Middle frontal gyrus (tissue), 1 donor: ENCODE results near the gene STIP1.

Experiments
- DNase-seq: peaks from one replicate; pipeline ENCODE4 v3.0.0-alpha.2; 2015; ENCODE audit warnings: low spot score; ENCODE audit errors: extremely low spot score

STIP1 gene

GRCh38 chr11:64185693-64186491 lies at the start of gene STIP1:
Gene STIP1, plus strand, starts transcription at chr11:64186171. Its CDS starts 91 bp downstream, at chr11:64186262.
- DNase-seq = peak; percentile 100

DNA sequence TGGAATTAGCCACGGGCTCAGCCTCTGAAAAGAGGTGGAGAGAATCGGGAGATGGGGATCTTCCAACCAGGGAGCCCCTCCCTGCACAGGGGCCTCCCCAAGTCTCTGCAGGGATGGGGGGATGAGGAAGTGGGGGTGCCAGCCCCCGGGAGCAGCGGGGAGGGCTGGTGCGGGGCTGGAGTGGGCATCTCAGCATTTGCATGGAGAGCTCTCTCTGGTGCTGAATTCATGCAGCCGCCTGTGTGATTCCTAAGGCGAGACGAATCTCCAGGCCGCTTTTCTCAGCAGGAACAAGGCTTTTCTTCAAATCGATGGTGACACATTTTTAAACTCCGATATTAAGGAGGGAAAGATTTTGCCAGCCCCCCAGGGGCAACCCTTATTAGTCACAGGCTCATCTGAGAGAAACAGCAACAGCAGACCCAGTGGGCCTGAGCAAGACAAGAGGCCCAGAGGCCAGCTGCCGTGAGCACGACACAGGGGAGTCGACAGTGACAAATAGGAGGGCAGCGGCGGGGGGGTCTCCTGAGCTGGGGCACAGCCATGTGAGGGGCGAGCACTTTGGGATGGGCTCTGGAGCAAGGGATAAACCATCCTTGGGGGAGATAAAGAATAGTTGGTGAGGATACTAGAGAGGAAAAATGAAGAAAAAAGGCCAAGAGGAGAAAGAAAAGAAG lies 49.1 kb upstream of the STIP1 start:
- no peak for DNase-seq

GRCh38 chr11:64138398-64138797 lies 47.6 kb upstream of the STIP1 start:
- DNase-seq = no peak

DNA sequence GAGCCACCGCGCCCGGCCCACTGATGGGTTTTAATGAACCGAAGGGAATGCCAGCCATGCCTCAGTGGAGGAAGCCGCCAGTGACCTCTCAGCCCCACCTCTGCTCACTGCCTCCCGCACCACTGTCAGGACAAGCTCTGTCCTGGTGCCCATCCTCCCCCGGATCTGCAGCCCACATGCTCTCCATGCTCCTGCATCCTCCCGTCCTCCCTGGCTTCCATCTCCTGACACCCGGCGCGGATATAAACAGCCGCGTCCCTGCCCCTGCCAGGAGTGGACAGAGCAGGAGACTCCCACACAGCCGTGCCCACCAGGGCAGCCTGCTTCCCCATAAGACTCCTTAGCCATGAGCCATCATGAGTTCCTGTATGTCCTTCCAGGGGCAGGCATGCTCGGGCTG lies 46.9 kb upstream of the STIP1 start:
- no peak for DNase-seq

GRCh38 chr11:64140082-64140481 lies 45.9 kb upstream of the STIP1 start:
- DNase-seq = no peak

DNA sequence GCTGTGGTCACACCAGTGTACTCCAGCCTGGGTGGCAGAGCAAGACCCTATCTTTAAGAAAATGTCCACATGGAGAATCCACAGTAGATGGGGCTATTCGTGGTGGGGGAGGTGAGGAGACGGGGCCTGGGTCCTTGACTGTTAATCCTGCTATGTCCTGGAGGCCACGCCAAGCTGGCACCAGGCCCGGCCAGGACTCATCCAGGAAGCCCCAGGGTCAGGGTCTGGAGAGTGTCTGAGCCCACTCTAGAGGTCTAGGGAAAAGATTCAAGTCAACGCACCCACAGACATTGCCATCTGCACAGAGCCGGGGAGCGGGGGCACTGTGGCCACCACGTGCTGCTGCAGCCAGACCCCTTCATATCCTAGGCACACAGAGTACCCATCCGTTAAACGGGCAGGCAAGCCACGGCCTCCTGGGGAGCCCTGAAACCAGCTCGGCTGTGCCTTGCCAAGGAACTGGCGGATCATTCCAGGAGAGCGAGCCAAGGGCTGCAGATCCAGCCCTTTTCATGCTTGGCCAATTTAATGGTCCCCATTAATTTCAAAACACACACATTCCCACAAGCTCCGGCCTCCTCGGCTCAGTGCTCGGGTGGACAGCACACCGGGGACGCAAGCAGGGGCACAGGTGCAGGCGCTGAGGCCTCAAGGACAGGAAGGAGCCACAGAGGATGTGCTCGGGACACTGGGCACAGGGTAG lies 44.7 kb upstream of the STIP1 start:
- DNase-seq = no peak

GRCh38 chr11:64144587-64145472 lies 41.1 kb upstream of the STIP1 start:
- no peak for DNase-seq

- no peak for DNase-seq
Measured at GRCh38 chr11:64146036-64146955, 39.7 kb upstream of the STIP1 start.

GRCh38 chr11:64148226-64148916 lies 37.6 kb upstream of the STIP1 start:
- peak; percentile 58 for DNase-seq

GRCh38 chr11:64148917-64149617 lies 36.9 kb upstream of the STIP1 start:
- no peak for DNase-seq

DNA sequence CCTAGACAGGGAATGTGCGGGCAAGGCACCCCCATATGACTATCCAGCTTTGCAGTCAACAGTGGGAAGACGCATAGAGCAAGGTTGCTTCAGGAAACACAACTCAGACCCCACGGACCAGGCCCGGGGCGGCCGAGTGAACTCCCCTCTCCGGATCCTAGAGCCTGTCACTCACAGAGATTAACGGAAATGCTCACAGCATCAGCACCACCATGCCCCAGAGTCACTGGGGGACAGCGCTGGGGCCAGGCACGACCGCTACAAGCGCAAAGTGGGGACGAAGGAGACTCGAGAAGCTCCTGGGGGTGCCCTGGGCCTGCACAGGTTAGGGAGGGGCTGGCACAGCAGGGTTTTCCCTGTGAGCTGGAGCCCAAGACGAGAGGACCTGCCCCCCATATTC lies 35.9 kb upstream of the STIP1 start:
- no peak for DNase-seq

GRCh38 chr11:64150481-64151239 lies 35.3 kb upstream of the STIP1 start:
- no peak for DNase-seq

- no peak for DNase-seq
Measured at GRCh38 chr11:64151337-64151736, 34.6 kb upstream of the STIP1 start.

GRCh38 chr11:64152841-64153691 lies 32.9 kb upstream of the STIP1 start:
- DNase-seq = peak; percentile 56

GRCh38 chr11:64153812-64154211 lies 32.2 kb upstream of the STIP1 start:
- no peak for DNase-seq

DNA sequence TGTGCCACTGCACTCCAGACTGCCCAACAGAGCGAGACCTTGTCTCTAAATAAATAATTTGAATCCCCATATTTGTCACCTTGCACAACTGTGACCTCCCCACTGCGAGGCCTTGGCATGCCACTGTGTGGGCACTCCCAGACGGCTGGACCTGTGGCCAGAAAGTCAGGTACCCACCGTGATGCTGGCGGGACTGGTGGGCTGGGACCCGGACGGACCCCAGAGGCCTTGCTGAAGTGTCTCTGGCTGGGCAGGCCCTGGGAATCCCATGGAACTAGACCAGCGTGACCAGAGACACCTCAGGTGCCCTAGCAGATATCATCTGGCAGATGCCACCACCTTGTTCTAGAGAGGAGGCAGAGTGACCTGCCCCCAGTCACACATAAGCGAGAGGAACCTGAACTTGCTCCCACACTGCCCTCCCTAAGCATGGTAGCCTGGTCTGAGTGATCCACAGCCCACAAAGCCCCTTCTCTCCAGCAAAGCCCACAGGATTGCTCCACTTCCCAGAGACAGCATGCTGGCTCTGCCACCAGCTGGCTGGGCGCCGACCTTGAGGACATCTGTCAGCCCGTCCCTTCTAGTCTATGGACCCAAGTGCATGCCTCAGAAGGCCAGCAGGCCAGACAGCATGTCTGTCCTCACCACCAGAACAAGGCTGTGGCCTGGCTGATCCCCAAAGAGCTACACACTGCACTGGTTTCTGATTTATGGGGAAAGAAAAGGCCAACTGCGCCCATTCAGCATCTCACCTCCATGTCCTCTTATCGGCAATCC lies 29.5 kb upstream of the STIP1 start:
- DNase-seq = no peak
